K562 (cell line): Measurements from ENCODE around the gene SFMBT2. TPM values are rescaled to one million over a fixed set of nuclear protein-coding genes. Genes with fewer than 3 reads are reported as not detected.

Experiments used
- ATF1 ChIP-seq, 2 experiments: fragments of 450-650 bp in 1 of 2; IDR thresholded peaks; 2 replicates each; pipeline ENCODE4 v1.6.1; 2016; ENCODE audit warnings: missing compliant biosample characterization in 1 of 2, missing genetic modification characterization in 1 of 2
- ATF6 ChIP-seq: sonication (generic); formaldehyde crosslinking; IDR thresholded peaks from 2 replicates; pipeline ENCODE4 v1.4.0; 2020; ENCODE audit warnings: mild to moderate bottlenecking, missing genetic modification reagents
- BDP1 ChIP-seq: IDR thresholded peaks from 3 replicates; pipeline ENCODE4 v1.6.1; 2011; ENCODE audit not compliant: insufficient read length, insufficient read depth
- BHLHE40 ChIP-seq: IDR thresholded peaks from 2 replicates; pipeline ENCODE4 v1.6.1; 2011; ENCODE audit warnings: low read length, improper control_type of control experiment
- FOXJ2 ChIP-seq: fragments of 200-800 bp; sonication (Bioruptor generic); IDR thresholded peaks from 2 replicates; pipeline ENCODE4 v1.6.1; 2016; ENCODE audit warnings: missing genetic modification characterization, missing compliant biosample characterization
- PCBP2 ChIP-seq: fragments of 200-400 bp; formaldehyde crosslinking; IDR thresholded peaks from 2 replicates; pipeline ENCODE4 v1.6.1; 2018; ENCODE audit warnings: low read length, low read depth, mild to moderate bottlenecking, moderate library complexity; ENCODE audit not compliant: poor library complexity, severe bottlenecking
- POLR2AphosphoS2 ChIP-seq: IDR thresholded peaks from 2 replicates; pipeline ENCODE4 v1.6.1; 2012; ENCODE audit warnings: low read length, improper control_type of control experiment
- SMC3 ChIP-seq: conservative IDR thresholded peaks from 2 replicates; pipeline ENCODE4 v1.6.1; 2011; ENCODE audit warnings: low read depth, low read length, improper control_type of control experiment; ENCODE audit not compliant: insufficient read depth
- TAF7 ChIP-seq: fragments of 450-650 bp; IDR thresholded peaks from 2 replicates; pipeline ENCODE4 v1.6.1; 2016; ENCODE audit warnings: missing genetic modification characterization, missing compliant biosample characterization
- THAP7 ChIP-seq: fragments of 250-450 bp; sonication (Bioruptor Pico); IDR thresholded peaks from 2 replicates; pipeline ENCODE4 v1.5.0; 2021
- ZNF146 ChIP-seq: IDR thresholded peaks from one replicate; pipeline ENCODE4 v1.6.1; 2018; ENCODE audit warnings: missing compliant biosample characterization; ENCODE audit not compliant: unreplicated experiment
- ZNF445 ChIP-seq: fragments of 250-450 bp; sonication (Bioruptor Pico); IDR thresholded peaks from 2 replicates; pipeline ENCODE4 v1.4.0; 2020; ENCODE audit warnings: low read depth, mild to moderate bottlenecking, moderate library complexity
- ZNF57 ChIP-seq: fragments of 450-650 bp; formaldehyde crosslinking; IDR thresholded peaks from 2 replicates; pipeline ENCODE4 v1.4.0; 2020; ENCODE audit warnings: mild to moderate bottlenecking, moderate library complexity
- polyA plus RNA-seq, 8 experiments: library from polyadenylated mRNA; depleted of rRNA in 4 of 8; stranded (reverse) in 5 of 8; unstranded in 3 of 8; fragments of >200 nt; fragmentation: Nextera tagmentation in 2 of 8; fragmentation: Illumina TruSeq in 1 of 8; extraction: Ambion mirVana in 2 of 8; extraction: Trizol in 1 of 8; gene quantifications; 2 replicates each; pipeline versions ENCODE4 v1.2.1 to v1.2.3, GENCODE V29; 2011 to 2014; ENCODE audit warnings: inconsistent platforms in 1 of 8, missing spikeins in 1 of 8
- total RNA-seq, 7 experiments: library from RNA; depleted of rRNA in 6 of 7; stranded (reverse); fragments of >200 nt in 6 of 7; fragmentation: Illumina TruSeq in 2 of 7; extraction: Trizol in 2 of 7; gene quantifications; 2 replicates each; pipeline versions ENCODE4 v1.2.1 to v1.2.3, GENCODE V29; 2011 to 2021; ENCODE audit warnings: low replicate concordance in 1 of 7
- TF ChIP-seq, protein P1 (sequence below), 2 experiments: fragments of 200-800 bp in 1 of 2; sonication (Bioruptor generic) in 1 of 2; sonication (generic) in 1 of 2; formaldehyde crosslinking in 1 of 2; IDR thresholded peaks in 1 of 2; conservative IDR thresholded peaks in 1 of 2; 2 replicates each; pipeline versions ENCODE4 v1.5.0 to v1.6.1; 2016 to 2020; ENCODE audit warnings: missing compliant biosample characterization in 1 of 2, missing genetic modification characterization in 1 of 2, missing genetic modification reagents in 1 of 2
- TF ChIP-seq, protein P2 (sequence below): IDR thresholded peaks from 2 replicates; pipeline ENCODE4 v1.6.1; 2012; ENCODE audit warnings: low read depth, low read length, improper control_type of control experiment, borderline replicate concordance
- TF ChIP-seq, protein P3 (sequence below): fragments of 250-450 bp; sonication (Bioruptor Pico); IDR thresholded peaks from 2 replicates; pipeline ENCODE4 v1.8.0; 2021; ENCODE audit warnings: mild to moderate bottlenecking, moderate library complexity
- TF ChIP-seq, protein P4 (sequence below): fragments of 250-450 bp; sonication (Bioruptor Pico); IDR thresholded peaks from 2 replicates; pipeline ENCODE4 v1.5.0; 2020; ENCODE audit warnings: mild to moderate bottlenecking, borderline replicate concordance

The SFMBT2 gene
- total and polyA plus RNA-seq, 9 of the 15 experiments (the other 6 are each of a cell fraction or from before 2014, with no cell fraction given), result 1.2 to 13.6 (median 7.6) TPM

DNA sequence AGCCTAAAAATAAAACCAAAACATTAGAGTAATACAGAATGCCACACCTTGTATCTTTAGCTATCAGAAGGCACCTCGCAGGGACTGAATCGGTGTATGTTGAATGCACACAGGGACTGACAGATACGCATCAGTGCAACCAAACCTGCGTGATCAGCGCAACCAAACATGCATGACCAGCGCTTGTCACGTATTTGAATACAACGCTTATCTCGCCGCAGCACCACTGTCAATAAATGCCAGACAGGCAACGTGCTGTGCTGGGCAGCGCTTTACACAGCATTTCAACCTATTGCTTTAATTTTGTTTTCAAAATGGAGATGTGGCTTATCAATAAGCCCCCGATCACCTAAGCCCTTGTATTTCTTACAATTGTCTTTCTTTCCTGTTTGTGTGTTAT is 242.4 kb downstream of the SFMBT2 start (continued):
- TF ChIP-seq, protein P1, sequence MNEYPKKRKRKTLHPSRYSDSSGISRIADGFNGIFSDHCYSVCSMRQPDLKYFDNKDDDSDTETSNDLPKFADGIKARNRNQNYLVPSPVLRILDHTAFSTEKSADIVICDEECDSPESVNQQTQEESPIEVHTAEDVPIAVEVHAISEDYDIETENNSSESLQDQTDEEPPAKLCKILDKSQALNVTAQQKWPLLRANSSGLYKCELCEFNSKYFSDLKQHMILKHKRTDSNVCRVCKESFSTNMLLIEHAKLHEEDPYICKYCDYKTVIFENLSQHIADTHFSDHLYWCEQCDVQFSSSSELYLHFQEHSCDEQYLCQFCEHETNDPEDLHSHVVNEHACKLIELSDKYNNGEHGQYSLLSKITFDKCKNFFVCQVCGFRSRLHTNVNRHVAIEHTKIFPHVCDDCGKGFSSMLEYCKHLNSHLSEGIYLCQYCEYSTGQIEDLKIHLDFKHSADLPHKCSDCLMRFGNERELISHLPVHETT (CRISPR knock-in tag; conservative IDR thresholded peaks at IDR 0.05 in 1 of 2, IDR thresholded peaks at IDR 0.05 in 1 of 2), result no peak
- no peak for TF ChIP-seq SMC3
- TF ChIP-seq FOXJ2, result no peak
- TF ChIP-seq THAP7 (CRISPR knock-in tag), result no peak
- TF ChIP-seq, protein P2, sequence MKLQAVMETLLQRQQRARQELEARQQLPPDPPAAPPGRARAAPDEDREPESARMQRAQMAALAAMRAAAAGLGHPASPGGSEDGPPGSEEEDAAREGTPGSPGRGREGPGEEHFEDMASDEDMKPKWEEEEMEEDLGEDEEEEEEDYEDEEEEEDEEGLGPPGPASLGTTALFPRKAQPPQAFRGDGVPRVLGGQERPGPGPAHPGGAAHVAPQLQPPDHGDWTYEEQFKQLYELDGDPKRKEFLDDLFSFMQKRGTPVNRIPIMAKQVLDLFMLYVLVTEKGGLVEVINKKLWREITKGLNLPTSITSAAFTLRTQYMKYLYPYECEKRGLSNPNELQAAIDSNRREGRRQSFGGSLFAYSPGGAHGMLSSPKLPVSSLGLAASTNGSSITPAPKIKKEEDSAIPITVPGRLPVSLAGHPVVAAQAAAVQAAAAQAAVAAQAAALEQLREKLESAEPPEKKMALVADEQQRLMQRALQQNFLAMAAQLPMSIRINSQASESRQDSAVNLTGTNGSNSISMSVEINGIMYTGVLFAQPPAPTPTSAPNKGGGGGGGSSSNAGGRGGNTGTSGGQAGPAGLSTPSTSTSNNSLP, result 0 out of 2 replicates have a peak, but pooled peaks have one; percentile 23
- no peak for TF ChIP-seq POLR2AphosphoS2
- no peak for TF ChIP-seq ZNF57 (CRISPR knock-in tag)
- no peak for TF ChIP-seq TAF7
- TF ChIP-seq PCBP2, result no peak
- TF ChIP-seq, protein P3, sequence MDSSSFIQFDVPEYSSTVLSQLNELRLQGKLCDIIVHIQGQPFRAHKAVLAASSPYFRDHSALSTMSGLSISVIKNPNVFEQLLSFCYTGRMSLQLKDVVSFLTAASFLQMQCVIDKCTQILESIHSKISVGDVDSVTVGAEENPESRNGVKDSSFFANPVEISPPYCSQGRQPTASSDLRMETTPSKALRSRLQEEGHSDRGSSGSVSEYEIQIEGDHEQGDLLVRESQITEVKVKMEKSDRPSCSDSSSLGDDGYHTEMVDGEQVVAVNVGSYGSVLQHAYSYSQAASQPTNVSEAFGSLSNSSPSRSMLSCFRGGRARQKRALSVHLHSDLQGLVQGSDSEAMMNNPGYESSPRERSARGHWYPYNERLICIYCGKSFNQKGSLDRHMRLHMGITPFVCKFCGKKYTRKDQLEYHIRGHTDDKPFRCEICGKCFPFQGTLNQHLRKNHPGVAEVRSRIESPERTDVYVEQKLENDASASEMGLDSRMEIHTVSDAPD (CRISPR knock-in tag), result no peak
- TF ChIP-seq ZNF445, result no peak
- TF ChIP-seq, protein P4, sequence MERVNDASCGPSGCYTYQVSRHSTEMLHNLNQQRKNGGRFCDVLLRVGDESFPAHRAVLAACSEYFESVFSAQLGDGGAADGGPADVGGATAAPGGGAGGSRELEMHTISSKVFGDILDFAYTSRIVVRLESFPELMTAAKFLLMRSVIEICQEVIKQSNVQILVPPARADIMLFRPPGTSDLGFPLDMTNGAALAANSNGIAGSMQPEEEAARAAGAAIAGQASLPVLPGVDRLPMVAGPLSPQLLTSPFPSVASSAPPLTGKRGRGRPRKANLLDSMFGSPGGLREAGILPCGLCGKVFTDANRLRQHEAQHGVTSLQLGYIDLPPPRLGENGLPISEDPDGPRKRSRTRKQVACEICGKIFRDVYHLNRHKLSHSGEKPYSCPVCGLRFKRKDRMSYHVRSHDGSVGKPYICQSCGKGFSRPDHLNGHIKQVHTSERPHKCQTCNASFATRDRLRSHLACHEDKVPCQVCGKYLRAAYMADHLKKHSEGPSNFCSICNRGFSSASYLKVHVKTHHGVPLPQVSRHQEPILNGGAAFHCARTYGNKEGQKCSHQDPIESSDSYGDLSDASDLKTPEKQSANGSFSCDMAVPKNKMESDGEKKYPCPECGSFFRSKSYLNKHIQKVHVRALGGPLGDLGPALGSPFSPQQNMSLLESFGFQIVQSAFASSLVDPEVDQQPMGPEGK (CRISPR knock-in tag), result no peak
- no peak for TF ChIP-seq ZNF146 (CRISPR knock-in tag)
- no peak for TF ChIP-seq ATF6
- TF ChIP-seq BHLHE40, result peak; percentile 20; the same call in 1 of the 2 replicates
- TF ChIP-seq ATF1 (CRISPR knock-in tag; IDR thresholded peaks at IDR 0.05), result no peak
- peak; percentile 61 for TF ChIP-seq ATF1 (tag; IDR thresholded peaks at IDR 0.05)
- TF ChIP-seq BDP1, result no peak
